Transverse colon (tissue), 4 donors: ENCODE measurements around the gene CABP7. TPM values are rescaled to one million over a fixed set of nuclear protein-coding genes. Genes with fewer than 3 reads are reported as not detected.

Experiments used
- DNase-seq: peaks from one replicate; pipeline ENCODE4 v3.0.0-alpha.2; 2019
- H3K27ac ChIP-seq, 4 donors: fragments of 200-600 bp; sonication (generic); 2 replicates each; pipeline ENCODE4 v1.5.1; 2016 to 2018; ENCODE audit warnings: inconsistent platforms in 4 of 4
- H3K27me3 ChIP-seq: fragments of 200-600 bp; sonication (generic); 2 replicates; pipeline ENCODE4 v1.5.1; 2017; ENCODE audit warnings: inconsistent platforms
- H3K36me3 ChIP-seq, 4 donors: fragments of 200-600 bp; sonication (generic); 2 replicates each; pipeline ENCODE4 v1.5.1; 2017 to 2019; ENCODE audit warnings: inconsistent platforms in 4 of 4
- H3K4me1 ChIP-seq, 4 donors: fragments of 200-600 bp; sonication (generic); 2 replicates each; pipeline ENCODE4 v1.5.1; 2017 to 2020; ENCODE audit warnings: inconsistent platforms in 4 of 4
- H3K4me3 ChIP-seq, 4 donors: fragments of 200-600 bp; sonication (generic); 1 replicate in 1 of 4; 2 replicates in 3 of 4; pipeline versions ENCODE4 v1.5.1 to v1.6.1; 2017 to 2019; ENCODE audit warnings: inconsistent platforms in 4 of 4
- H3K9me3 ChIP-seq, 2 donors: fragments of 200-600 bp; sonication (generic); 2 replicates each; pipeline ENCODE4 v1.5.1; 2017 to 2019; ENCODE audit warnings: inconsistent platforms in 2 of 2
- CTCF ChIP-seq, 5 experiments: fragments of 200-600 bp in 3 of 5; fragments of 450-650 bp in 2 of 5; sonication (generic) in 3 of 5; IDR thresholded peaks; 1 replicate in 2 of 5; 2 replicates in 3 of 5; pipeline ENCODE4 v1.5.1; 2016 to 2017; ENCODE audit warnings: antibody characterized with exemption in 5 of 5, inconsistent platforms in 3 of 5, mild to moderate bottlenecking in 2 of 5, moderate library complexity in 1 of 5
- EP300 ChIP-seq: sonication (generic); formaldehyde crosslinking; IDR thresholded peaks from one replicate; pipeline ENCODE4 v1.6.1; 2017; ENCODE audit warnings: antibody characterized with exemption, low read depth
- POLR2A ChIP-seq: fragments of 450-650 bp; IDR thresholded peaks from one replicate; pipeline ENCODE4 v1.6.1; 2016; ENCODE audit warnings: antibody characterized with exemption, mild to moderate bottlenecking, moderate library complexity
- POLR2AphosphoS5 ChIP-seq, 3 donors: sonication (generic); formaldehyde crosslinking; IDR thresholded peaks; one replicate each; pipeline ENCODE4 v1.6.1; 2016; ENCODE audit warnings: antibody characterized with exemption in 3 of 3
- WGBS, 2 donors: methylation state at CpG; one replicate each; pipeline ENCODE4 v1.1.5; 2018; ENCODE audit warnings: low coverage in 1 of 2; 5-methylcytosine and 5-hydroxymethylcytosine counted together
- in situ Hi-C, 4 donors: fragments of 200-750 bp; cut with MboI; loops; one replicate each; pipeline versions ENCODE4 v1.15.0 to v1.15.1; 2017; ENCODE audit warnings: low sequenced_read_pairs in 3 of 4, low pct_ligation_motif_present in 1 of 4, low pct_unique_long_range_greater_than_20kb in 1 of 4
- intact Hi-C: fragments of 100-400 bp; cut with DNase I; formaldehyde crosslinking; loops from one replicate; pipeline ENCODE4 v1.15.1; 2023; ENCODE audit warnings: low total_unique reads
- total RNA-seq, 4 donors: library from RNA; depleted of rRNA; stranded (reverse); fragments of >200 nt; gene quantifications; one replicate each; pipeline ENCODE4 v1.1.0, GENCODE V29; 2016

CABP7 gene
- total RNA-seq, 4 donors from 2014 or later = not detected

GRCh38 chr22:29693161-29693560 lies 26.6 kb upstream of the CABP7 start:
- in situ Hi-C loops = loop anchor here in 1 of 4 donors (10.0 kb wide), 1 partner anchor 312 kb away; no protein-coding TSS in a partner anchor
- Histone ChIP-seq H3K4me1 (peaks cover 0 to 8% (median 2%) of the 10 kb centered on the region in 4 donors), H3K9me3 (no peaks in the 10 kb centered on the region), H3K4me3 (no peak overlapping the region), H3K36me3 (peaks cover 0 to 3% (median 2%) of the 10 kb centered on the region in 4 donors), H3K27me3 (no peaks in the 10 kb centered on the region), H3K27ac (no peak overlapping the region)
- intact Hi-C loops = no loop called here
- no peak for DNase-seq
- 81% methylated on average over 8 of the region's 8 CpGs; no CpG with 5 or more reads in 1 of the 2 donors for WGBS, 2 donors
- TF ChIP-seq POLR2AphosphoS5 (IDR thresholded peaks at IDR 0.05) (no peak), EP300 (no peak), CTCF (IDR thresholded peaks at IDR 0.05) (no peak), POLR2A (no peak)

- in situ Hi-C loops = loop anchor here in 1 of 4 donors (10.0 kb wide), 1 partner anchor 311 kb away; no protein-coding TSS in a partner anchor
- peaks cover 0 to 3% (median 2%) of the 10 kb centered on the region in 4 donors for H3K36me3 ChIP-seq
- H3K27me3 ChIP-seq = no peaks in the 10 kb centered on the region
- WGBS, 2 donors = 75% methylated on average over 9 of the region's 9 CpGs; no CpG with 5 or more reads in 1 of the 2 donors
- no peak for TF ChIP-seq CTCF (IDR thresholded peaks at IDR 0.05)
- no peak for TF ChIP-seq EP300
- TF ChIP-seq POLR2AphosphoS5 (IDR thresholded peaks at IDR 0.05) = no peak
- TF ChIP-seq POLR2A = no peak
- no peaks in the 10 kb centered on the region for H3K9me3 ChIP-seq
- intact Hi-C loops = no loop called here
- no peak for DNase-seq
- peaks cover 0 to 8% (median 2%) of the 10 kb centered on the region in 4 donors for H3K4me1 ChIP-seq
- H3K4me3 ChIP-seq = no peak overlapping the region
- H3K27ac ChIP-seq = no peak overlapping the region
Observed at GRCh38 chr22:29693671-29694070, 26.1 kb upstream of the CABP7 start.

- 72 to 90% methylated on average over 2 to 26 of the region's 33 CpGs for WGBS, 2 donors
- Histone ChIP-seq H3K36me3 (peaks cover 0 to 3% (median 2%) of the 10 kb centered on the region in 4 donors), H3K9me3 (no peaks in the 10 kb centered on the region), H3K27ac (no peak overlapping the region), H3K4me1 (peaks cover 0 to under 1% (median under 1%) of the 10 kb centered on the region in 4 donors), H3K4me3 (no peak overlapping the region), H3K27me3 (no peaks in the 10 kb centered on the region)
- no peak for DNase-seq
- no peak for TF ChIP-seq POLR2AphosphoS5 (IDR thresholded peaks at IDR 0.05)
- TF ChIP-seq EP300 = no peak
- no peak for TF ChIP-seq CTCF (IDR thresholded peaks at IDR 0.05)
- no peak for TF ChIP-seq POLR2A
- in situ Hi-C loops (loop anchor here in 1 of 4 donors (10.0 kb wide), 1 partner anchor 309 kb away; no protein-coding TSS in a partner anchor), intact Hi-C loops (no loop called here)
Observed at GRCh38 chr22:29695129-29695926, 24.5 kb upstream of the CABP7 start.

- Histone ChIP-seq H3K36me3 (peaks cover 0 to 3% (median 2%) of the 10 kb centered on the region in 4 donors), H3K4me3 (no peak overlapping the region), H3K4me1 (peaks cover 0 to 25% (median 21%) of the 10 kb centered on the region in 4 donors), H3K9me3 (no peaks in the 10 kb centered on the region), H3K27me3 (peaks cover 7% of the 10 kb centered on the region), H3K27ac (no peak overlapping the region)
- in situ Hi-C loops (loop anchor here in 1 of 4 donors (10.0 kb wide), 1 partner anchor 307 kb away; no protein-coding TSS in a partner anchor), intact Hi-C loops (no loop called here)
- DNase-seq = no peak
- TF ChIP-seq EP300 (no peak), POLR2AphosphoS5 (IDR thresholded peaks at IDR 0.05) (no peak), CTCF (IDR thresholded peaks at IDR 0.05) (no peak), POLR2A (no peak)
- WGBS, 2 donors = 87 to 100% methylated on average over 3 to 16 of the region's 16 CpGs
Observed at GRCh38 chr22:29697853-29698598, 21.8 kb upstream of the CABP7 start.
